HepG2 (cell line): ENCODE data around the gene NBEA.

Source experiments
- TP53 ChIP-seq: sonication (generic); formaldehyde crosslinking; conservative IDR thresholded peaks from 2 replicates; pipeline ENCODE4 v1.4.0; 2020; ENCODE audit warnings: missing genetic modification reagents
- ZNF746 ChIP-seq: sonication (generic); formaldehyde crosslinking; IDR thresholded peaks from 2 replicates; pipeline ENCODE4 v1.8.0; 2022; ENCODE audit warnings: mild to moderate bottlenecking, missing genetic modification reagents
- TF ChIP-seq, protein P1 (sequence below): sonication (generic); formaldehyde crosslinking; IDR thresholded peaks from 2 replicates; pipeline ENCODE4 v1.5.0; 2020; ENCODE audit warnings: mild to moderate bottlenecking, missing genetic modification reagents, moderate library complexity
- TF ChIP-seq, protein P2 (sequence below): sonication (generic); formaldehyde crosslinking; IDR thresholded peaks from 2 replicates; pipeline ENCODE4 v1.8.0; 2022; ENCODE audit warnings: mild to moderate bottlenecking, missing genetic modification reagents

DNA sequence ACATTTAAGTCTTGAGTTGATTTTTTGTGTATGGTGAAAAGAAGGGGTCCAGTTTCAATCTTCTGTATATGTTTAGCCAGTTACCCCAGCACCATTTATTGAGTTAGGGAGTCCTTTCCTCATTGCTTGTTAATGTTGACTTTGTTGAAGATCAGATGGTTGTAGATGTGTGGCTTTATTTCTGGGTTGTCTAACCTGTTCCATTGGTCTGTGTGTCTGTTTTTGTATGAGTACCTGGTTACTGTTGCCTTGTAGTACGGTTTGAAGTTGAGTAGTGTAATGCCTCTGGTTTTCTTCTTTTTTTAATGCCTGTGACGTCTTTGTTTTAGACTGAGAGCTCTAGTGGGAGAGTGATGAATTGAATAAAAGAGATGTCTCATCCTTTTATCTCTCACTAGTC lies 83.2 kb downstream of the NBEA start:
- TF ChIP-seq, protein P1, sequence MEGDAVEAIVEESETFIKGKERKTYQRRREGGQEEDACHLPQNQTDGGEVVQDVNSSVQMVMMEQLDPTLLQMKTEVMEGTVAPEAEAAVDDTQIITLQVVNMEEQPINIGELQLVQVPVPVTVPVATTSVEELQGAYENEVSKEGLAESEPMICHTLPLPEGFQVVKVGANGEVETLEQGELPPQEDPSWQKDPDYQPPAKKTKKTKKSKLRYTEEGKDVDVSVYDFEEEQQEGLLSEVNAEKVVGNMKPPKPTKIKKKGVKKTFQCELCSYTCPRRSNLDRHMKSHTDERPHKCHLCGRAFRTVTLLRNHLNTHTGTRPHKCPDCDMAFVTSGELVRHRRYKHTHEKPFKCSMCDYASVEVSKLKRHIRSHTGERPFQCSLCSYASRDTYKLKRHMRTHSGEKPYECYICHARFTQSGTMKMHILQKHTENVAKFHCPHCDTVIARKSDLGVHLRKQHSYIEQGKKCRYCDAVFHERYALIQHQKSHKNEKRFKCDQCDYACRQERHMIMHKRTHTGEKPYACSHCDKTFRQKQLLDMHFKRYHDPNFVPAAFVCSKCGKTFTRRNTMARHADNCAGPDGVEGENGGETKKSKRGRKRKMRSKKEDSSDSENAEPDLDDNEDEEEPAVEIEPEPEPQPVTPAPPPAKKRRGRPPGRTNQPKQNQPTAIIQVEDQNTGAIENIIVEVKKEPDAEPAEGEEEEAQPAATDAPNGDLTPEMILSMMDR (CRISPR knock-in tag) = no peak
- TF ChIP-seq TP53 (CRISPR knock-in tag) (no peak), ZNF746 (CRISPR knock-in tag) (no peak)
- TF ChIP-seq, protein P2, sequence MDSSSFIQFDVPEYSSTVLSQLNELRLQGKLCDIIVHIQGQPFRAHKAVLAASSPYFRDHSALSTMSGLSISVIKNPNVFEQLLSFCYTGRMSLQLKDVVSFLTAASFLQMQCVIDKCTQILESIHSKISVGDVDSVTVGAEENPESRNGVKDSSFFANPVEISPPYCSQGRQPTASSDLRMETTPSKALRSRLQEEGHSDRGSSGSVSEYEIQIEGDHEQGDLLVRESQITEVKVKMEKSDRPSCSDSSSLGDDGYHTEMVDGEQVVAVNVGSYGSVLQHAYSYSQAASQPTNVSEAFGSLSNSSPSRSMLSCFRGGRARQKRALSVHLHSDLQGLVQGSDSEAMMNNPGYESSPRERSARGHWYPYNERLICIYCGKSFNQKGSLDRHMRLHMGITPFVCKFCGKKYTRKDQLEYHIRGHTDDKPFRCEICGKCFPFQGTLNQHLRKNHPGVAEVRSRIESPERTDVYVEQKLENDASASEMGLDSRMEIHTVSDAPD = no peak
